HepG2 (cell line): ENCODE results near the gene CERS5. TPM values are rescaled to one million over a fixed set of nuclear protein-coding genes. Genes with fewer than 3 reads are reported as not detected.

ENCODE experiments used
- ASH2L ChIP-seq: fragments of 300-600, 200-600 bp; sonication (generic); IDR thresholded peaks from 2 replicates; pipeline ENCODE4 v1.7.0; 2017; ENCODE audit warnings: low read depth, mild to moderate bottlenecking, moderate library complexity, mixed read lengths, low read length; ENCODE audit not compliant: insufficient read length
- BORCS8-MEF2B ChIP-seq: sonication (generic); formaldehyde crosslinking; IDR thresholded peaks from 2 replicates; pipeline ENCODE4 v1.8.0; 2022; ENCODE audit warnings: mild to moderate bottlenecking, missing genetic modification reagents
- EP300 ChIP-seq, 3 experiments: sonication (generic) in 1 of 3; formaldehyde crosslinking in 1 of 3; IDR thresholded peaks; 2 replicates each; pipeline versions ENCODE4 v1.5.1 to v1.6.1; 2011 to 2020; ENCODE audit warnings: low read depth in 2 of 3, low read length in 2 of 3, borderline replicate concordance in 1 of 3, improper control_type of control experiment in 1 of 3, mild to moderate bottlenecking in 1 of 3, missing genetic modification reagents in 1 of 3, moderate library complexity in 1 of 3
- MED8 ChIP-seq: sonication (generic); formaldehyde crosslinking; IDR thresholded peaks from 2 replicates; pipeline ENCODE4 v1.8.1; 2023; ENCODE audit warnings: mild to moderate bottlenecking, missing genetic modification reagents; ENCODE audit not compliant: insufficient replicate concordance
- MEF2D ChIP-seq: sonication (generic); formaldehyde crosslinking; IDR thresholded peaks from 2 replicates; pipeline ENCODE4 v1.5.1; 2020; ENCODE audit warnings: mild to moderate bottlenecking, missing genetic modification reagents
- PHF20 ChIP-seq: sonication (generic); formaldehyde crosslinking; IDR thresholded peaks from 2 replicates; pipeline ENCODE4 v1.5.0; 2020; ENCODE audit warnings: mild to moderate bottlenecking, missing genetic modification reagents
- PLSCR1 ChIP-seq: sonication (generic); formaldehyde crosslinking; IDR thresholded peaks from 2 replicates; pipeline ENCODE4 v1.5.0; 2020; ENCODE audit warnings: missing genetic modification reagents, mild to moderate bottlenecking, borderline replicate concordance
- RNF2 ChIP-seq: fragments of 450-650 bp; conservative IDR thresholded peaks from 2 replicates; pipeline ENCODE4 v1.6.1; 2016; ENCODE audit warnings: low read depth
- SATB2 ChIP-seq: sonication (generic); formaldehyde crosslinking; IDR thresholded peaks from 2 replicates; pipeline ENCODE4 v1.5.0; 2020; ENCODE audit warnings: missing genetic modification reagents
- TBP ChIP-seq: sonication (generic); formaldehyde crosslinking; IDR thresholded peaks from 2 replicates; pipeline ENCODE4 v1.5.0; 2020; ENCODE audit warnings: missing genetic modification reagents
- THYN1 ChIP-seq: sonication (generic); formaldehyde crosslinking; IDR thresholded peaks from 2 replicates; pipeline ENCODE4 v1.8.1; 2023; ENCODE audit warnings: low read depth, mild to moderate bottlenecking, moderate library complexity, missing genetic modification reagents, borderline replicate concordance
- ZNF230 ChIP-seq: sonication (generic); formaldehyde crosslinking; IDR thresholded peaks from 2 replicates; pipeline ENCODE4 v1.4.0; 2020; ENCODE audit warnings: mild to moderate bottlenecking, missing genetic modification reagents
- ZNF687 ChIP-seq: sonication (generic); formaldehyde crosslinking; IDR thresholded peaks from 2 replicates; pipeline ENCODE4 v1.5.1; 2020; ENCODE audit warnings: mild to moderate bottlenecking, missing genetic modification reagents, moderate library complexity
- ZNF780A ChIP-seq: sonication (generic); formaldehyde crosslinking; IDR thresholded peaks from 2 replicates; pipeline ENCODE4 v1.8.0; 2022; ENCODE audit warnings: mild to moderate bottlenecking, missing genetic modification reagents, moderate library complexity
- polyA plus RNA-seq, 8 experiments: library from polyadenylated mRNA; depleted of rRNA in 3 of 8; stranded (reverse) in 7 of 8; unstranded in 1 of 8; fragments of >200 nt; fragmentation: Illumina TruSeq in 4 of 8; extraction: Trizol in 4 of 8; gene quantifications; 2 replicates each; pipeline versions ENCODE4 v1.2.1 to v1.2.3, GENCODE V29; 2011 to 2016; ENCODE audit warnings: low read depth in 4 of 8, missing spikeins in 1 of 8, mixed read lengths in 1 of 8; ENCODE audit not compliant: insufficient read depth in 1 of 8
- total RNA-seq, 5 experiments: library from RNA; depleted of rRNA; stranded (reverse); fragments of >200 nt; fragmentation: Illumina TruSeq; extraction: Trizol; gene quantifications; 2 replicates each; pipeline ENCODE4 v1.2.3, GENCODE V29; 2016; ENCODE audit warnings: low read depth in 1 of 5
- TF ChIP-seq, protein P1 (sequence below): sonication (generic); formaldehyde crosslinking; IDR thresholded peaks from 2 replicates; pipeline ENCODE4 v1.4.0; 2020; ENCODE audit warnings: missing genetic modification reagents, borderline replicate concordance
- TF ChIP-seq, protein P2 (sequence below): sonication (generic); formaldehyde crosslinking; IDR thresholded peaks from 2 replicates; pipeline ENCODE4 v1.4.0; 2020; ENCODE audit warnings: mild to moderate bottlenecking, missing genetic modification reagents
- TF ChIP-seq, protein P3 (sequence below): sonication (generic); formaldehyde crosslinking; IDR thresholded peaks from 2 replicates; pipeline ENCODE4 v1.4.0; 2020; ENCODE audit warnings: missing genetic modification reagents

Gene CERS5
- total and polyA plus RNA-seq, 2 of the 13 experiments (the other 11 are each of a cell fraction or from before 2014, with no cell fraction given): 22.3 to 48.8 TPM

- TF ChIP-seq, protein P1, sequence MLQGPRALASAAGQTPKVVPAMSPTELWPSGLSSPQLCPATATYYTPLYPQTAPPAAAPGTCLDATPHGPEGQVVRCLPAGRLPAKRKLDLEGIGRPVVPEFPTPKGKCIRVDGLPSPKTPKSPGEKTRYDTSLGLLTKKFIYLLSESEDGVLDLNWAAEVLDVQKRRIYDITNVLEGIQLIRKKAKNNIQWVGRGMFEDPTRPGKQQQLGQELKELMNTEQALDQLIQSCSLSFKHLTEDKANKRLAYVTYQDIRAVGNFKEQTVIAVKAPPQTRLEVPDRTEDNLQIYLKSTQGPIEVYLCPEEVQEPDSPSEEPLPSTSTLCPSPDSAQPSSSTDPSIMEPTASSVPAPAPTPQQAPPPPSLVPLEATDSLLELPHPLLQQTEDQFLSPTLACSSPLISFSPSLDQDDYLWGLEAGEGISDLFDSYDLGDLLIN: 0 out of 2 replicates have a peak, but pooled peaks have one; percentile 72
- no peak for TF ChIP-seq MEF2D (CRISPR knock-in tag)
- TF ChIP-seq PLSCR1 (CRISPR knock-in tag): no peak
- TF ChIP-seq SATB2 (CRISPR knock-in tag): no peak
- TF ChIP-seq RNF2: 0 out of 2 replicates have a peak, but pooled peaks have one; percentile 9
- TF ChIP-seq THYN1 (CRISPR knock-in tag): no peak
- TF ChIP-seq PHF20 (CRISPR knock-in tag): peak; percentile 66; the same call in 1 of the 2 replicates
- TF ChIP-seq MED8 (CRISPR knock-in tag): no peak
- TF ChIP-seq, protein P2, sequence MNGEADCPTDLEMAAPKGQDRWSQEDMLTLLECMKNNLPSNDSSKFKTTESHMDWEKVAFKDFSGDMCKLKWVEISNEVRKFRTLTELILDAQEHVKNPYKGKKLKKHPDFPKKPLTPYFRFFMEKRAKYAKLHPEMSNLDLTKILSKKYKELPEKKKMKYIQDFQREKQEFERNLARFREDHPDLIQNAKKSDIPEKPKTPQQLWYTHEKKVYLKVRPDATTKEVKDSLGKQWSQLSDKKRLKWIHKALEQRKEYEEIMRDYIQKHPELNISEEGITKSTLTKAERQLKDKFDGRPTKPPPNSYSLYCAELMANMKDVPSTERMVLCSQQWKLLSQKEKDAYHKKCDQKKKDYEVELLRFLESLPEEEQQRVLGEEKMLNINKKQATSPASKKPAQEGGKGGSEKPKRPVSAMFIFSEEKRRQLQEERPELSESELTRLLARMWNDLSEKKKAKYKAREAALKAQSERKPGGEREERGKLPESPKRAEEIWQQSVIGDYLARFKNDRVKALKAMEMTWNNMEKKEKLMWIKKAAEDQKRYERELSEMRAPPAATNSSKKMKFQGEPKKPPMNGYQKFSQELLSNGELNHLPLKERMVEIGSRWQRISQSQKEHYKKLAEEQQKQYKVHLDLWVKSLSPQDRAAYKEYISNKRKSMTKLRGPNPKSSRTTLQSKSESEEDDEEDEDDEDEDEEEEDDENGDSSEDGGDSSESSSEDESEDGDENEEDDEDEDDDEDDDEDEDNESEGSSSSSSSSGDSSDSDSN (CRISPR knock-in tag): peak; percentile 77
- TF ChIP-seq, protein P3, sequence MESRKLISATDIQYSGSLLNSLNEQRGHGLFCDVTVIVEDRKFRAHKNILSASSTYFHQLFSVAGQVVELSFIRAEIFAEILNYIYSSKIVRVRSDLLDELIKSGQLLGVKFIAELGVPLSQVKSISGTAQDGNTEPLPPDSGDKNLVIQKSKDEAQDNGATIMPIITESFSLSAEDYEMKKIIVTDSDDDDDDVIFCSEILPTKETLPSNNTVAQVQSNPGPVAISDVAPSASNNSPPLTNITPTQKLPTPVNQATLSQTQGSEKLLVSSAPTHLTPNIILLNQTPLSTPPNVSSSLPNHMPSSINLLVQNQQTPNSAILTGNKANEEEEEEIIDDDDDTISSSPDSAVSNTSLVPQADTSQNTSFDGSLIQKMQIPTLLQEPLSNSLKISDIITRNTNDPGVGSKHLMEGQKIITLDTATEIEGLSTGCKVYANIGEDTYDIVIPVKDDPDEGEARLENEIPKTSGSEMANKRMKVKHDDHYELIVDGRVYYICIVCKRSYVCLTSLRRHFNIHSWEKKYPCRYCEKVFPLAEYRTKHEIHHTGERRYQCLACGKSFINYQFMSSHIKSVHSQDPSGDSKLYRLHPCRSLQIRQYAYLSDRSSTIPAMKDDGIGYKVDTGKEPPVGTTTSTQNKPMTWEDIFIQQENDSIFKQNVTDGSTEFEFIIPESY (CRISPR knock-in tag): no peak
- TF ChIP-seq ASH2L: peak; percentile 22
- TF ChIP-seq EP300 (IDR thresholded peaks at IDR 0.05; ENCODE audit: low read depth in 2 of 2, low read length in 2 of 2): no peak
- TF ChIP-seq EP300 (CRISPR knock-in tag; IDR thresholded peaks at IDR 0.05; ENCODE audit: borderline replicate concordance): no peak
- TF ChIP-seq ZNF230: no peak
- TF ChIP-seq ZNF780A (CRISPR knock-in tag): no peak
- TF ChIP-seq ZNF687 (CRISPR knock-in tag): peak; percentile 70
- TF ChIP-seq TBP (CRISPR knock-in tag): no peak
- peak; percentile 44; the same call in 1 of the 2 replicates for TF ChIP-seq BORCS8-MEF2B (CRISPR knock-in tag)
Measured at GRCh38 chr12:50112456-50113218, 54.5 kb downstream of the CERS5 start (continued).
